Ascending aorta (tissue), 2 donors: Measurements from ENCODE around the gene PPFIA3. TPM values are rescaled to one million over a fixed set of nuclear protein-coding genes. Genes with fewer than 3 reads are reported as not detected.

ENCODE experiments used
- DNase-seq, 2 donors: peaks; one replicate each; pipeline ENCODE4 v3.0.0-alpha.2; 2019; ENCODE audit warnings: low spot score in 2 of 2
- H3K27ac ChIP-seq, 2 donors: fragments of 200-600 bp; sonication (generic); one replicate each; pipeline ENCODE4 v1.5.1; 2016 to 2017; ENCODE audit warnings: mild to moderate bottlenecking in 1 of 2
- H3K27me3 ChIP-seq: fragments of 200-600 bp; sonication (generic); one replicate; pipeline ENCODE4 v1.5.1; 2017
- H3K36me3 ChIP-seq, 2 donors: fragments of 200-600 bp; sonication (generic); one replicate each; pipeline ENCODE4 v1.5.1; 2016
- H3K4me1 ChIP-seq, 2 donors: fragments of 200-600 bp; sonication (generic); one replicate each; pipeline ENCODE4 v1.5.1; 2016 to 2017; ENCODE audit warnings: mild to moderate bottlenecking in 1 of 2
- H3K4me3 ChIP-seq, 2 donors: fragments of 200-600 bp; sonication (generic); one replicate each; pipeline ENCODE4 v1.5.1; 2016 to 2017; ENCODE audit warnings: mild to moderate bottlenecking in 1 of 2
- H3K9me3 ChIP-seq, 2 donors: fragments of 200-600 bp; sonication (generic); one replicate each; pipeline ENCODE4 v1.5.1; 2016
- CTCF ChIP-seq, 3 experiments: fragments of 200-600 bp in 2 of 3; fragments of 450-650 bp in 1 of 3; sonication (generic) in 2 of 3; IDR thresholded peaks; one replicate each; pipeline ENCODE4 v1.5.1; 2016 to 2019; ENCODE audit warnings: antibody characterized with exemption in 3 of 3, mild to moderate bottlenecking in 1 of 3, moderate library complexity in 1 of 3
- intact Hi-C: fragments of 100-400 bp; cut with DNase I; formaldehyde crosslinking; loops from one replicate; pipeline ENCODE4 v1.15.1; 2023
- total RNA-seq: library from RNA; depleted of rRNA; stranded (reverse); fragments of >200 nt; gene quantifications from one replicate; pipeline ENCODE4 v1.1.0, GENCODE V29; 2016

Gene PPFIA3
- total RNA-seq, 1 donor from 2014 or later, result 33.3 TPM

- Histone ChIP-seq H3K27me3 (no peaks in the 10 kb centered on the region), H3K4me3 (no peak overlapping the region), H3K9me3 (no peaks in the 10 kb centered on the region), H3K36me3 (no peaks in the 10 kb centered on the region), H3K27ac (no peak overlapping the region), H3K4me1 (peaks cover 0 to 14% of the 10 kb centered on the region in 2 donors)
- intact Hi-C loops, result loop anchor here (2.0 kb wide), 1 partner anchor 14 kb away; no protein-coding TSS in a partner anchor
- TF ChIP-seq CTCF (IDR thresholded peaks at IDR 0.05), result no peak
- DNase-seq, result no peak
Measured at GRCh38 chr19:49129238-49129583, 9.9 kb downstream of the PPFIA3 start.

- Histone ChIP-seq H3K9me3 (no peaks in the 10 kb centered on the region), H3K27me3 (no peaks in the 10 kb centered on the region), H3K4me3 (no peak overlapping the region), H3K27ac (no peak overlapping the region), H3K4me1 (peaks cover 0 to 15% of the 10 kb centered on the region in 2 donors), H3K36me3 (no peaks in the 10 kb centered on the region)
- no peak for DNase-seq
- no peak for TF ChIP-seq CTCF (IDR thresholded peaks at IDR 0.05)
- intact Hi-C loops, result no loop called here
Measured at GRCh38 chr19:49130325-49130724, 11.0 kb downstream of the PPFIA3 start.

- H3K4me1 ChIP-seq, result peaks cover 0 to 12% of the 10 kb centered on the region in 2 donors
- no peaks in the 10 kb centered on the region for H3K9me3 ChIP-seq
- no peak overlapping the region for H3K27ac ChIP-seq
- no peak for TF ChIP-seq CTCF (IDR thresholded peaks at IDR 0.05)
- no peak for DNase-seq
- intact Hi-C loops, result no loop called here
- no peaks in the 10 kb centered on the region for H3K36me3 ChIP-seq
- H3K4me3 ChIP-seq, result peak overlapping the region in 1 of 2 donors; percentile 4
- no peaks in the 10 kb centered on the region for H3K27me3 ChIP-seq
Measured at GRCh38 chr19:49132974-49133609, 13.7 kb downstream of the PPFIA3 start.

GRCh38 chr19:49133621-49134454 lies 14.5 kb downstream of the PPFIA3 start:
- Histone ChIP-seq H3K9me3 (no peaks in the 10 kb centered on the region), H3K27me3 (no peaks in the 10 kb centered on the region), H3K4me3 (peak overlapping the region; percentile 4 to 39), H3K36me3 (no peaks in the 10 kb centered on the region), H3K4me1 (peaks cover 0 to 6% of the 10 kb centered on the region in 2 donors), H3K27ac (no peak overlapping the region)
- intact Hi-C loops, result no loop called here
- DNase-seq, result peak in 1 of 2 donors; percentile 69
- no peak for TF ChIP-seq CTCF (IDR thresholded peaks at IDR 0.05)

GRCh38 chr19:49135686-49136085 lies 16.3 kb downstream of the PPFIA3 start:
- Histone ChIP-seq H3K27me3 (no peaks in the 10 kb centered on the region), H3K36me3 (no peaks in the 10 kb centered on the region), H3K27ac (no peak overlapping the region), H3K9me3 (no peaks in the 10 kb centered on the region), H3K4me1 (peaks cover 0 to 6% of the 10 kb centered on the region in 2 donors), H3K4me3 (no peak overlapping the region)
- DNase-seq, result no peak
- no peak for TF ChIP-seq CTCF (IDR thresholded peaks at IDR 0.05)
- intact Hi-C loops, result no loop called here
